Measurements from ENCODE around the gene ACR. TPM values are rescaled to one million over a fixed set of nuclear protein-coding genes. Genes with fewer than 3 reads are reported as not detected.

ACR gene
- total RNA-seq, 6 experiments from 2014 or later = 0.34 to 0.84 (median 0.55) TPM; not detected in 1

DNA sequence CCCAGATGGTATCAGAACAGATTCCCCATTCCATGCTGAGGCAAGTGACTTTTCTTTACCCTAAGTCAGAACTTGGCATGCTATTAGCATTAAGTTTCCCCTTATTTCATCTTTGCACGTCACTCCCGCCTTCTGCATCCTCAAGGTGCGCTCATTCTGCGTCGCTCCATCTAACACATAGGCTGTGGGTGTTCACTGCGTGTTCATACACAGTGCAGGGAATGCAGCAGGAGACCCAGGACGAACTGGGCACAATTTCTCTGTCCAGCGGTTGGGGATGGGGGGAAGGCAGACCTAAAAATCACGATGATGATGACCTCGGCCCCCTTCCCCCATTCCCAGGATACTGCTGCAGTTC lies 19.7 kb upstream of the ACR start:
- ATAC-seq (no peak), DNase-seq (no peak)
- H3K4me3 ChIP-seq = no peak overlapping the region
- H3K27me3 ChIP-seq = no peaks in the 10 kb centered on the region
- intact Hi-C loops (cut with DNase I) = no loop called here
- H3K4me1 ChIP-seq = no peaks in the 10 kb centered on the region
- 81% methylated on average over 10 of the region's 10 CpGs for WGBS (ENCODE audit: insufficient coverage, low coverage, low lambda C conversion rate, missing lambda C conversion rate)
- no peak overlapping the region for H3K27ac ChIP-seq
- H3K36me3 ChIP-seq = peaks cover 0 to 7% (median 0%) of the 10 kb centered on the region in 4 donors
- no peaks in the 10 kb centered on the region for H3K9me3 ChIP-seq
- TF ChIP-seq, protein P1, sequence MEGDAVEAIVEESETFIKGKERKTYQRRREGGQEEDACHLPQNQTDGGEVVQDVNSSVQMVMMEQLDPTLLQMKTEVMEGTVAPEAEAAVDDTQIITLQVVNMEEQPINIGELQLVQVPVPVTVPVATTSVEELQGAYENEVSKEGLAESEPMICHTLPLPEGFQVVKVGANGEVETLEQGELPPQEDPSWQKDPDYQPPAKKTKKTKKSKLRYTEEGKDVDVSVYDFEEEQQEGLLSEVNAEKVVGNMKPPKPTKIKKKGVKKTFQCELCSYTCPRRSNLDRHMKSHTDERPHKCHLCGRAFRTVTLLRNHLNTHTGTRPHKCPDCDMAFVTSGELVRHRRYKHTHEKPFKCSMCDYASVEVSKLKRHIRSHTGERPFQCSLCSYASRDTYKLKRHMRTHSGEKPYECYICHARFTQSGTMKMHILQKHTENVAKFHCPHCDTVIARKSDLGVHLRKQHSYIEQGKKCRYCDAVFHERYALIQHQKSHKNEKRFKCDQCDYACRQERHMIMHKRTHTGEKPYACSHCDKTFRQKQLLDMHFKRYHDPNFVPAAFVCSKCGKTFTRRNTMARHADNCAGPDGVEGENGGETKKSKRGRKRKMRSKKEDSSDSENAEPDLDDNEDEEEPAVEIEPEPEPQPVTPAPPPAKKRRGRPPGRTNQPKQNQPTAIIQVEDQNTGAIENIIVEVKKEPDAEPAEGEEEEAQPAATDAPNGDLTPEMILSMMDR (IDR thresholded peaks at IDR 0.05) = no peak
- TF ChIP-seq POLR2A (IDR thresholded peaks at IDR 0.05) = no peak

DNA sequence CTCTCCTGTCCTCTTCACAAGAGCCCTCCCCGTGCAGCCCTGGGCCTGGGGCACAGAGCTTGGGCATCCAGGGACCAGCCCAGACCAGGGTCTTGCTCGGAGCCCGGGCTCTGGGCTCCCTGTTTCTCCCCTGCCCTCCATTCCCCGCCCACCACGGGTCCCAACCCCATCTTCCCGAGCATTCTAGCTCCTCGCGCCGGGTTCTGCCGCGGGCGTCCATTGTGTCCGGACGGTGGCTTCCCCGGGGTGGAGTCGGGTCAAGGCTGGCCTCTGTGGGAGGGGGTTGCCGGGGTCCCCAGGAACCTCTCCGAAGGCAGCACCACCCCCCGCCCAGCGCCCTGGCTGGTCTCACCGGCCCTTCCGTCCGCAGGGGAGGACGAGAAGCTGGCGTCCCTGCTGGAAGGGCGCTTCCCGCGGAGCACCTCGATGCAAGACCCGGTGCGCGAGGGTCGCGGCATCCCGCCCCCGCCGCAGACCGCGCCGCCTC lies 18.1 kb upstream of the ACR start:
- intact Hi-C loops (cut with DNase I) = no loop called here
- H3K27me3 ChIP-seq = no peaks in the 10 kb centered on the region
- H3K4me3 ChIP-seq = no peak overlapping the region
- no peak for ATAC-seq
- TF ChIP-seq, protein P1 (IDR thresholded peaks at IDR 0.05) = no peak
- no peak for TF ChIP-seq POLR2A (IDR thresholded peaks at IDR 0.05)
- H3K9me3 ChIP-seq = no peaks in the 10 kb centered on the region
- no peaks in the 10 kb centered on the region for H3K4me1 ChIP-seq
- WGBS (ENCODE audit: insufficient coverage, low coverage, low lambda C conversion rate, missing lambda C conversion rate) = 100% methylated on average over 1 of the region's 40 CpGs
- H3K36me3 ChIP-seq = peaks cover 0 to 9% (median 3%) of the 10 kb centered on the region in 4 donors
- peak in 1 of 3 donors; percentile 49 for DNase-seq
- H3K27ac ChIP-seq = no peak overlapping the region

DNA sequence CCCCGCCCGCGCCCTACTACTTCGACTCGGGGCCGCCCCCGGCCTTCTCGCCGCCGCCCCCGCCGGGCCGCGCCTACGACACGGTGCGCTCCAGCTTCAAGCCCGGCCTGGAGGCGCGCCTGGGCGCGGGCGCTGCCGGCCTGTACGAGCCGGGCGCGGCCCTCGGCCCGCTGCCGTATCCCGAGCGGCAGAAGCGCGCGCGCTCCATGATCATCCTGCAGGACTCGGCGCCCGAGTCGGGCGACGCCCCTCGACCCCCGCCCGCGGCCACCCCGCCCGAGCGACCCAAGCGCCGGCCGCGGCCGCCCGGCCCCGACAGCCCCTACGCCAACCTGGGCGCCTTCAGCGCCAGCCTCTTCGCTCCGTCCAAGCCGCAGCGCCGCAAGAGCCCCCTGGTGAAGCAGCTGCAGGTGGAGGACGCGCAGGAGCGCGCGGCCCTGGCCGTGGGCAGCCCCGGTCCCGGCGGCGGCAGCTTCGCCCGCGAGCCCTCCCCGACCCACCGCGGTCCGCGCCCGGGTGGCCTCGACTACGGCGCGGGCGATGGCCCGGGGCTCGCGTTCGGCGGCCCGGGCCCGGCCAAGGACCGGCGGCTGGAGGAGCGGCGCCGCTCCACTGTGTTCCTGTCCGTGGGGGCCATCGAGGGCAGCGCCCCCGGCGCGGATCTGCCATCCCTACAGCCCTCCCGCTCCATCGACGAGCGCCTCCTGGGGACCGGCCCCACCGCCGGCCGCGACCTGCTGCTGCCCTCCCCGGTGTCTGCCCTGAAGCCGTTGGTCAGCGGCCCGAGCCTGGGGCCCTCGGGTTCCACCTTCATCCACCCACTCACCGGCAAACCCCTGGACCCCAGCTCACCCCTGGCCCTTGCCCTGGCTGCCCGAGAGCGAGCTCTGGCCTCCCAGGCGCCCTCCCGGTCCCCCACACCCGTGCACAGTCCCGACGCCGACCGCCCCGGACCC lies 17.4 kb upstream of the ACR start:
- Histone ChIP-seq H3K4me3 (no peak overlapping the region), H3K36me3 (peaks cover 0 to 12% (median 3%) of the 10 kb centered on the region in 4 donors), H3K27me3 (no peaks in the 10 kb centered on the region), H3K27ac (no peak overlapping the region), H3K4me1 (no peaks in the 10 kb centered on the region), H3K9me3 (no peaks in the 10 kb centered on the region)
- TF ChIP-seq, protein P1 (IDR thresholded peaks at IDR 0.05) = no peak
- TF ChIP-seq POLR2A (IDR thresholded peaks at IDR 0.05) = no peak
- WGBS (ENCODE audit: insufficient coverage, low coverage, low lambda C conversion rate, missing lambda C conversion rate) = 91% methylated on average over 24 of the region's 132 CpGs
- peak in 1 of 3 donors; percentile 55 for DNase-seq
- ATAC-seq = peak in 2 of 4 donors; percentile 1 to 5
- intact Hi-C loops (cut with DNase I) = no loop called here

DNA sequence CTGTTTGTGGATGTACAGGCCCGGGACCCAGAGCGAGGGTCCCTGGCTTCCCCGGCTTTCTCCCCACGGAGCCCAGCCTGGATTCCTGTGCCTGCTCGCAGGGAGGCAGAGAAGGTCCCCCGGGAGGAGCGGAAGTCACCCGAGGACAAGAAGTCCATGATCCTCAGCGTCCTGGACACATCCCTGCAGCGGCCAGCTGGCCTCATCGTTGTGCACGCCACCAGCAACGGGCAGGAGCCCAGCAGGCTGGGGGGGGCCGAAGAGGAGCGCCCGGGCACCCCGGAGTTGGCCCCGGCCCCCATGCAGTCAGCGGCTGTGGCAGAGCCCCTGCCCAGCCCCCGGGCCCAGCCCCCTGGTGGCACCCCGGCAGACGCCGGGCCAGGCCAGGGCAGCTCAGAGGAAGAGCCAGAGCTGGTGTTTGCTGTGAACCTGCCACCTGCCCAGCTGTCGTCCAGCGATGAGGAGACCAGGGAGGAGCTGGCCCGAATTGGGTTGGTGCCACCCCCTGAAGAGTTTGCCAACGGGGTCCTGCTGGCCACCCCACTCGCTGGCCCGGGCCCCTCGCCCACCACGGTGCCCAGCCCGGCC lies 16.7 kb upstream of the ACR start:
- intact Hi-C loops (cut with DNase I) = no loop called here
- Histone ChIP-seq H3K4me1 (no peaks in the 10 kb centered on the region), H3K27me3 (no peaks in the 10 kb centered on the region), H3K36me3 (peaks cover 0 to 16% (median 3%) of the 10 kb centered on the region in 4 donors), H3K27ac (no peak overlapping the region), H3K4me3 (no peak overlapping the region), H3K9me3 (no peaks in the 10 kb centered on the region)
- DNase-seq (no peak), ATAC-seq (peak in 2 of 4 donors; percentile 7 to 29)
- no peak for TF ChIP-seq POLR2A (IDR thresholded peaks at IDR 0.05)
- TF ChIP-seq, protein P1 (IDR thresholded peaks at IDR 0.05) = no peak
- 100% methylated on average over 6 of the region's 32 CpGs for WGBS (ENCODE audit: insufficient coverage, low coverage, low lambda C conversion rate, missing lambda C conversion rate)

Measured in right lobe of liver (tissue), 6 donors.